HG03045 (cell line): ENCODE measurements around the gene RAB27A.

Experiments used
- ATAC-seq: cut with Tn5 transposase; IDR thresholded peaks from one replicate; pipeline ENCODE4 v1.9.1; 2021; ENCODE audit warnings: mild to moderate bottlenecking, moderate library complexity; ENCODE audit not compliant: unreplicated experiment

The RAB27A gene

GRCh38 chr15:55230051-55230670 is 59.5 kb downstream of the RAB27A start:
- ATAC-seq = no peak

GRCh38 chr15:55226127-55226526 is 63.5 kb downstream of the RAB27A start:
- ATAC-seq = no peak

GRCh38 chr15:55224892-55225291 is 64.7 kb downstream of the RAB27A start:
- no peak for ATAC-seq

GRCh38 chr15:55222588-55222987 is 67.0 kb downstream of the RAB27A start:
- peak; percentile 69 for ATAC-seq

- no peak for ATAC-seq
These were observed 68.3 kb downstream of the RAB27A start for GRCh38 chr15:55221090-55222011.

GRCh38 chr15:55220606-55221005 is 69.0 kb downstream of the RAB27A start:
- ATAC-seq = no peak

GRCh38 chr15:55218056-55218455 is 71.6 kb downstream of the RAB27A start:
- no peak for ATAC-seq

- ATAC-seq = no peak
These were observed 85.1 kb downstream of the RAB27A start for GRCh38 chr15:55204464-55204863.

- ATAC-seq = no peak
These were observed 87.4 kb downstream of the RAB27A start for GRCh38 chr15:55202206-55202605.

GRCh38 chr15:55198706-55199105 is 90.9 kb downstream of the RAB27A start:
- no peak for ATAC-seq

GRCh38 chr15:55197719-55198118 is 91.9 kb downstream of the RAB27A start:
- no peak for ATAC-seq

GRCh38 chr15:55197362-55197705 is 92.3 kb downstream of the RAB27A start:
- peak; percentile 9 for ATAC-seq

GRCh38 chr15:55196458-55197361 is 92.9 kb downstream of the RAB27A start, which contains the start of gene RSL24D1:
RSL24D1 (minus strand) TSS chr15:55196941; CDS start chr15:55196890, 51 bp downstream.
- ATAC-seq = peak; percentile 99

- ATAC-seq = no peak
These were observed 93.6 kb downstream of the RAB27A start for GRCh38 chr15:55195996-55196395.

GRCh38 chr15:55194256-55194655 is 95.4 kb downstream of the RAB27A start:
- ATAC-seq = no peak

- no peak for ATAC-seq
These were observed 103.3 kb downstream of the RAB27A start for GRCh38 chr15:55186331-55186730.

GRCh38 chr15:55183679-55184078 is 105.9 kb downstream of the RAB27A start:
- no peak for ATAC-seq

- ATAC-seq = no peak
These were observed 110.5 kb downstream of the RAB27A start for GRCh38 chr15:55179141-55179540.

GRCh38 chr15:55170361-55170760 is 119.3 kb downstream of the RAB27A start:
- ATAC-seq = no peak

- ATAC-seq = peak; percentile 74
These were observed 121.2 kb downstream of the RAB27A start for GRCh38 chr15:55168350-55168974.

- ATAC-seq = no peak
These were observed 125.3 kb downstream of the RAB27A start for GRCh38 chr15:55164284-55164683.
